Glomerular endothelial cell (primary cell): ENCODE results near the gene ACVR2B. TPM values are rescaled to one million over a fixed set of nuclear protein-coding genes. Genes with fewer than 3 reads are reported as not detected.

Source experiments
- DNase-seq: peaks from one replicate; pipeline ENCODE4 v3.0.0-alpha.2; 2011; ENCODE audit warnings: low read depth, low spot score; ENCODE audit errors: extremely low read depth
- total RNA-seq: library from RNA; depleted of rRNA; stranded (reverse); fragments of >200 nt; gene quantifications from 2 replicates; pipeline ENCODE4 v1.2.3, GENCODE V29; 2015

Gene ACVR2B
- total RNA-seq, 1 donor from 2014 or later, result 4.8 TPM

- DNase-seq, result no peak
Measured at GRCh38 chr3:38522002-38522401, 68.3 kb downstream of the ACVR2B start.

GRCh38 chr3:38524141-38524739 lies 70.5 kb downstream of the ACVR2B start:
- DNase-seq, result no peak

- DNase-seq, result no peak
Measured at GRCh38 chr3:38526792-38527191, 73.1 kb downstream of the ACVR2B start.

DNA sequence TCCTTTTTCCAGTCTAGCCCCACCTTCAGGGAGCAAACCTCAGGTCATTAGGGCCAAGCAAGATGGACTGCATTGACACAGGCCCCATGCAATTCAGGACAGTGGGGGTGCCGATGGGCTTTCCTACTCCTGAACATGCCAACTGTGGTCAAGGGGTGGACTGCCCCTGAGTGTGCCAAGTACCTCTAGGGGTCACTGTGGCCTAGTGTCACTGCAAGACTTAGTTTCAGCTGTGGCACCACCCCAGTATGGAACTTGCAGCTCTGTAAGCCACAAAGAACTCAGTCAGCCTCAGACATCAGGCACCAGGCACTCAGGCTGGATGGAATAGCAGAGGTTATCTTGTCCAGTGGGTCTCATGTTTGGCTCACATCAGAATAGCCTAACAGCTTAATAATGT lies 74.8 kb downstream of the ACVR2B start:
- no peak for DNase-seq

DNA sequence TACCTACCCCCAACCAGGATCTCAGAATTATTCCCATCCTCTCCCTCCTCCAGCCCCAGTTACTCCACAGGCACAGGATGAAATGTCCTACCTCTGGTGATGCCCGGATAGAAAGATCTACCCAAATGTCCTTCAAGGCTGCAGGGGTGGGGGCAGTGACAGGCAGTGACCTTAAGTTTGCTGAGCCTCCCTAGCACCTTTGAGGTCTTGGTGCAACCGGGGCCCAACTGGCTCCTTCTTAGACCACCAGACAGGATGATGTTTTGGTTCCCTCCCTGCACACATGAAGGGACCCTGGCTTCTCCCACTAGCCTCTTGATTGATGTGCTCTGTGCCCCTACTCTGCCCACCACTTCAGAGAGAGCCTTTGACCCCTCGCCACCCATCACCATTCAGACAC lies 78.8 kb downstream of the ACVR2B start:
- no peak for DNase-seq

GRCh38 chr3:38533285-38533976 lies 79.7 kb downstream of the ACVR2B start:
- no peak for DNase-seq

- no peak for DNase-seq
Measured at GRCh38 chr3:38534180-38534579, 80.5 kb downstream of the ACVR2B start.

- DNase-seq, result no peak
Measured at GRCh38 chr3:38534604-38535003, 80.9 kb downstream of the ACVR2B start.

- DNase-seq, result no peak
Measured at GRCh38 chr3:38536671-38537070, 83.0 kb downstream of the ACVR2B start.

DNA sequence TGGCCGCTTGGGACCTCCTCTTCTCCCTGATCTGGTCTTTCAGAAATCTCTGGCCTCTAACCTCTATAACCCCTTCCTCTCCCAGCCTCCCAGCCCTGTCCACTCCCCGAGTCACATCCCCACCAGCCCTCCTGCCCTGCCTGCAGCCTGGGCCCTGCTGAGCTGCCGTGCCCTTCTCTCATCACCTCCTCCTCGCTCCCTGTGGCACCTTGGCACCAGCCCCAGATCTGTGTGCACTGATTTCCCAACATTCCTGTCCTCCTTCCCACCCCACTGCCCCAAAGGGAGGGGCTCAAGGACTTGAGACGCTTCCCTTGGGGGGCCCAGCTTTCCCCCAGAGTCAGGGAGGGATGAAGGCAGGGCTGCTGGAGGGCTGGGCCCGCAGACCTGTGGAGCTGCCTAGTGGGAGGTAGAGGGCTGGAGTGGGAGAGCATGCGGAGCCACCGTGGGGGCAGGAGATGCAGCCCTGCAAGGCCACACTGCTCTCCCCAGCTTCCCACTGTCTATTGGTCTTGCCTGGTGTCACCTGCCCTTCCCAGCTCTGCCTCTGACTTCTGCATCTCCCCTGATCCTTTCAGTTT lies 85.2 kb downstream of the ACVR2B start:
- no peak for DNase-seq

GRCh38 chr3:38541806-38542205 lies 88.1 kb downstream of the ACVR2B start:
- no peak for DNase-seq

Other genes with a start within 250 kb of the ACVR2B start
- not detected in 2 replicates for gene SLC22A13, start 188.1 kb upstream of the ACVR2B start, total RNA-seq
- 0.18 TPM in 1 of 2 replicates, not detected in the other for gene SLC22A14, start 171.6 kb upstream of the ACVR2B start, total RNA-seq
- 3.1 and 7.8 TPM in 2 replicates for gene XYLB, start 107.1 kb upstream of the ACVR2B start, total RNA-seq
- 5.9 and 12.8 TPM in 2 replicates for gene EXOG, start 42.5 kb downstream of the ACVR2B start, total RNA-seq
- 3.1 and 5.2 TPM in 2 replicates for gene SCN5A, start 195.8 kb downstream of the ACVR2B start, total RNA-seq